ENCODE results near the gene HOXD10. TPM values are rescaled to one million over a fixed set of nuclear protein-coding genes. Genes with fewer than 3 reads are reported as not detected.

HOXD10 gene
- polyA plus RNA-seq, 3 donors, result 118 to 155 (median 150) TPM

- DNase-seq (ENCODE audit: low read depth in 3 of 3, low spot score in 2 of 3), result no peak
Measured at GRCh38 chr2:176093145-176093897, 23.3 kb upstream of the HOXD10 start.

GRCh38 chr2:176093898-176094249 lies 22.7 kb upstream of the HOXD10 start:
- no peak for DNase-seq (ENCODE audit: low read depth in 3 of 3, low spot score in 2 of 3)

GRCh38 chr2:176094349-176094748 lies 22.2 kb upstream of the HOXD10 start:
- no peak for DNase-seq (ENCODE audit: low read depth in 3 of 3, low spot score in 2 of 3)

GRCh38 chr2:176095421-176095820 lies 21.2 kb upstream of the HOXD10 start:
- DNase-seq (ENCODE audit: low read depth in 3 of 3, low spot score in 2 of 3), result no peak

- DNase-seq (ENCODE audit: low read depth in 3 of 3, low spot score in 2 of 3), result no peak
Measured at GRCh38 chr2:176096243-176096985, 20.2 kb upstream of the HOXD10 start.

GRCh38 chr2:176096986-176097819 lies 19.4 kb upstream of the HOXD10 start:
- DNase-seq (ENCODE audit: low read depth in 3 of 3, low spot score in 2 of 3), result no peak

GRCh38 chr2:176097820-176098365 lies 18.7 kb upstream of the HOXD10 start:
- no peak for DNase-seq (ENCODE audit: low read depth in 3 of 3, low spot score in 2 of 3)

- DNase-seq (ENCODE audit: low read depth in 3 of 3, low spot score in 2 of 3), result no peak
Measured at GRCh38 chr2:176098366-176099158, 18.0 kb upstream of the HOXD10 start.

- no peak for DNase-seq (ENCODE audit: low read depth in 3 of 3, low spot score in 2 of 3)
Measured at GRCh38 chr2:176099159-176099727, 17.3 kb upstream of the HOXD10 start.

- no peak for DNase-seq (ENCODE audit: low read depth in 3 of 3, low spot score in 2 of 3)
Measured at GRCh38 chr2:176099728-176100546, 16.6 kb upstream of the HOXD10 start, which contains the start of gene HOXD12. HOXD12 (plus strand) TSS chr2:176099795; CDS start chr2:176099802, 7 bp downstream.

GRCh38 chr2:176100547-176101140 lies 15.9 kb upstream of the HOXD10 start:
- DNase-seq (ENCODE audit: low read depth in 3 of 3, low spot score in 2 of 3), result no peak

- DNase-seq (ENCODE audit: low read depth in 3 of 3, low spot score in 2 of 3), result no peak
Measured at GRCh38 chr2:176101216-176101830, 15.3 kb upstream of the HOXD10 start.

- no peak for DNase-seq (ENCODE audit: low read depth in 3 of 3, low spot score in 2 of 3)
Measured at GRCh38 chr2:176101842-176102241, 14.7 kb upstream of the HOXD10 start.

- no peak for DNase-seq (ENCODE audit: low read depth in 3 of 3, low spot score in 2 of 3)
Measured at GRCh38 chr2:176102309-176102866, 14.2 kb upstream of the HOXD10 start.

- DNase-seq (ENCODE audit: low read depth in 3 of 3, low spot score in 2 of 3), result no peak
Measured at GRCh38 chr2:176103194-176103593, 13.4 kb upstream of the HOXD10 start.

- DNase-seq (ENCODE audit: low read depth in 3 of 3, low spot score in 2 of 3), result no peak
Measured at GRCh38 chr2:176103742-176104315, 12.7 kb upstream of the HOXD10 start.

- no peak for DNase-seq (ENCODE audit: low read depth in 3 of 3, low spot score in 2 of 3)
Measured at GRCh38 chr2:176104316-176105077, 12.1 kb upstream of the HOXD10 start.

Data from right renal cortex interstitium (tissue), 3 donors.